Activated CD8-positive, alpha-beta T cell treated with anti-CD3 and anti-CD28 coated beads for 36 hours (primary cell): ENCODE results near the gene SBK3. TPM values are rescaled to one million over a fixed set of nuclear protein-coding genes. Genes with fewer than 3 reads are reported as not detected.
"Not testable (repeated sequence)": the region's sequence is repeated elsewhere in the genome, so short reads cannot be mapped to it uniquely, and the experiment has no call there.

Experiments
- ATAC-seq: fragments of 200-7000 bp; cut with Tn5 transposase; one replicate; pipeline ENCODE4 v1.10.0; 2021; ENCODE audit warnings: mild to moderate bottlenecking, moderate library complexity
- CTCF ChIA-PET: fragments of 350-600 bp; sonication (Branson Sonifier 250); formaldehyde crosslinking; loops from one replicate; lab custom pipeline; 2021; ENCODE audit warnings: antibody characterized with exemption; lab: Charles Lee
- POLR2A ChIA-PET: fragments of 350-600 bp; sonication (Branson Sonifier 250); formaldehyde crosslinking; loops from one replicate; lab custom pipeline; 2021; ENCODE audit warnings: antibody characterized with exemption; lab: Charles Lee
- DNase-seq: peaks from one replicate; pipeline ENCODE4 v3.0.0-alpha.2; 2020
- H3K27ac Mint-ChIP-seq: one replicate; pipeline ENCODE4 v1.8.0; 2021; ENCODE audit warnings: mild to moderate bottlenecking, mixed read lengths
- H3K27me3 Mint-ChIP-seq: one replicate; pipeline ENCODE4 v1.8.0; 2021; ENCODE audit warnings: mixed read lengths
- H3K36me3 Mint-ChIP-seq: one replicate; pipeline ENCODE4 v1.8.0; 2021; ENCODE audit warnings: low read depth, mixed read lengths
- H3K4me1 Mint-ChIP-seq: one replicate; pipeline ENCODE4 v1.8.0; 2021; ENCODE audit warnings: low read depth, mixed read lengths
- H3K4me3 Mint-ChIP-seq: one replicate; pipeline ENCODE4 v1.8.0; 2021; ENCODE audit warnings: mild to moderate bottlenecking, moderate library complexity, mixed read lengths
- H3K9me3 Mint-ChIP-seq: one replicate; pipeline ENCODE4 v1.8.0; 2021; ENCODE audit warnings: mixed read lengths
- CTCF ChIP-seq: fragments of 200-600 bp; IDR thresholded peaks from one replicate; pipeline ENCODE4 v1.8.0; 2022; ENCODE audit warnings: antibody characterized with exemption, mild to moderate bottlenecking
- intact Hi-C: fragments of 100-400 bp; cut with micrococcal nuclease; formaldehyde crosslinking; loops from one replicate; pipeline ENCODE4 v1.10.0; 2022
- total RNA-seq, 2 experiments: library from RNA; stranded (reverse); gene quantifications; one replicate each; pipeline ENCODE4 v1.2.3, GENCODE V29; 2021

SBK3 gene
- total RNA-seq, 2 experiments from 2014 or later, result not detected

- H3K36me3 Mint-ChIP-seq, result peaks cover 18% of the 10 kb centered on the region
- intact Hi-C loops, result no loop called here
- H3K9me3 Mint-ChIP-seq, result peaks cover 3% of the 10 kb centered on the region
- H3K27ac Mint-ChIP-seq, result no peak overlapping the region
- DNase-seq (no peak), ATAC-seq (no peak)
- no peak for TF ChIP-seq CTCF
- ChIA-PET POLR2A (no interaction called here), CTCF (no interaction called here)
- peaks cover 1% of the 10 kb centered on the region for H3K27me3 Mint-ChIP-seq
- no peak overlapping the region for H3K4me3 Mint-ChIP-seq
- H3K4me1 Mint-ChIP-seq, result peaks cover 13% of the 10 kb centered on the region
Observed at GRCh38 chr19:55576746-55577145, 31.4 kb upstream of the SBK3 start.

- H3K27ac Mint-ChIP-seq, H3K9me3 Mint-ChIP-seq, intact Hi-C loops, POLR2A ChIA-PET, DNase-seq, H3K27me3 Mint-ChIP-seq, ATAC-seq, H3K4me3 Mint-ChIP-seq, H3K4me1 Mint-ChIP-seq: not testable (repeated sequence)
- H3K36me3 Mint-ChIP-seq, result peaks cover 12% of the 10 kb centered on the region
- CTCF ChIA-PET, result interaction anchor here (0.7 to 0.9 kb wide), 3 partner anchors 33 to 70 kb away, joined by 3 read pairs; no protein-coding TSS in a partner anchor
Observed at GRCh38 chr19:55573929-55574328, 28.6 kb upstream of the SBK3 start.

- intact Hi-C loops, H3K4me3 Mint-ChIP-seq: not testable (repeated sequence)
Observed at GRCh38 chr19:55569477-55569876, 24.1 kb upstream of the SBK3 start.

GRCh38 chr19:55567708-55568328 is 22.5 kb upstream of the SBK3 start:
- no peak overlapping the region for H3K27ac Mint-ChIP-seq
- H3K4me3 Mint-ChIP-seq, result no peak overlapping the region
- H3K9me3 Mint-ChIP-seq, result no peaks in the 10 kb centered on the region
- no peaks in the 10 kb centered on the region for H3K36me3 Mint-ChIP-seq
- CTCF ChIA-PET, result interaction anchor here (1.3 kb wide), 1 partner anchor 64 kb away, joined by 3 read pairs; no protein-coding TSS in a partner anchor
- DNase-seq (no peak), ATAC-seq (no peak)
- intact Hi-C loops, result no loop called here
- peaks cover 1% of the 10 kb centered on the region for H3K27me3 Mint-ChIP-seq
- no peaks in the 10 kb centered on the region for H3K4me1 Mint-ChIP-seq
- POLR2A ChIA-PET, result no interaction called here
- no peak for TF ChIP-seq CTCF

More at GRCh38 chr19:55569477-55569876, 24.1 kb upstream of the SBK3 start:
- H3K9me3 Mint-ChIP-seq, H3K36me3 Mint-ChIP-seq, DNase-seq, POLR2A ChIA-PET, ATAC-seq, H3K27ac Mint-ChIP-seq, H3K27me3 Mint-ChIP-seq, H3K4me1 Mint-ChIP-seq: not testable (repeated sequence)
- CTCF ChIA-PET, result interaction anchor here (2.4 kb wide), 1 partner anchor 37 kb away, joined by 7 read pairs; no protein-coding TSS in a partner anchor

- Mint-ChIP-seq H3K36me3 (no peaks in the 10 kb centered on the region), H3K4me3 (no peak overlapping the region), H3K9me3 (no peaks in the 10 kb centered on the region), H3K27me3 (no peaks in the 10 kb centered on the region), H3K4me1 (no peaks in the 10 kb centered on the region), H3K27ac (no peak overlapping the region)
- ATAC-seq, result no peak
- CTCF ChIA-PET, result interaction anchor here (1.3 kb wide), 1 partner anchor 63 kb away, joined by 3 read pairs; no protein-coding TSS in a partner anchor
- no peak for DNase-seq
- POLR2A ChIA-PET, result no interaction called here
- intact Hi-C loops, result no loop called here
- TF ChIP-seq CTCF, result no peak
Observed at GRCh38 chr19:55566823-55567222, 21.5 kb upstream of the SBK3 start.

- Mint-ChIP-seq H3K9me3 (peaks cover 3% of the 10 kb centered on the region), H3K27ac (no peak overlapping the region), H3K4me1 (no peaks in the 10 kb centered on the region), H3K36me3 (no peaks in the 10 kb centered on the region), H3K27me3 (peaks cover 3% of the 10 kb centered on the region), H3K4me3 (no peak overlapping the region)
- no peak for ATAC-seq
- intact Hi-C loops, result no loop called here
- no peak for TF ChIP-seq CTCF
- ChIA-PET CTCF (no interaction called here), POLR2A (no interaction called here)
- DNase-seq, result no peak
Observed at GRCh38 chr19:55563261-55563690, 17.9 kb upstream of the SBK3 start.
